ENCODE data around the gene SUCO.
A peak's percentile ranks its signal among the peaks of the same experiment; 100 is the strongest.

The SUCO gene

DNA sequence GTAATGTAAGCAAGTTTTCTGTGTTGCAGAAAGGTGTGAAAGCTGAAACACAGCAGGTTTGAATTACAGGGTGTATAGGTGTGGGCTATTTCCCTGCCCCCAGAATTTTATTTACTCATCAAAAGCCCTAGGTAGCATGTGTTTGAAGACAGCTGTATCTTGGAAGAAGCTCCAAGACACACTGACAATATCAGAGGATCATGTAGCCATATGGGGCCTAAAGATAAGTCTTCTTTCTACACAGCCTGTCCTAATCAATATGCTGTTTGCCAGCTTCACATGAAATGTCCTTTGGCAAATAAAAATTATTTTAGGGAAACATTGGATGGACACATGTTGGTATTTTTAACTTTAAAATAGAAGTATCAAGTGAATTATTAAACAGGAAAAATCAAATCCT is 17.5 kb upstream of the SUCO start:
- no peak for DNase-seq (ENCODE audit: low spot score)

DNA sequence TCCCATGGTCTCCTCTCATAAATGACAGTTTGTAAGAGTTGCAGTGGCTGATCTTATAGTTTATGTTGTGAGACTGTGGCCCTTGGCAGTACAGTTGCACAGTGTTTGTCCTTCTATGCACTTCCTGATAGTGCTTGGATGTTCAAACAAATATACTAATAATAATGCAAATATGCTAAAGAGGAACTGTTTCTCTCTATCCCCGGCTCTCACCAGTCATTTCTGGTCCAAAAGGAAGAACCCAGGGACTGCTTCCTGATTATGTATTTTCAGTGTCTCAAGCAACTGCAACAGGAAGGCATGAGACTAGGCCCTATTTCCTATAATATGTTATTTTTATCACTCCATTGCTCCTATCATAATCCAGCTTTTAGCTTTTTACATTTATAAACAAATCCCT is 17.0 kb upstream of the SUCO start:
- no peak for DNase-seq (ENCODE audit: low spot score)

DNA sequence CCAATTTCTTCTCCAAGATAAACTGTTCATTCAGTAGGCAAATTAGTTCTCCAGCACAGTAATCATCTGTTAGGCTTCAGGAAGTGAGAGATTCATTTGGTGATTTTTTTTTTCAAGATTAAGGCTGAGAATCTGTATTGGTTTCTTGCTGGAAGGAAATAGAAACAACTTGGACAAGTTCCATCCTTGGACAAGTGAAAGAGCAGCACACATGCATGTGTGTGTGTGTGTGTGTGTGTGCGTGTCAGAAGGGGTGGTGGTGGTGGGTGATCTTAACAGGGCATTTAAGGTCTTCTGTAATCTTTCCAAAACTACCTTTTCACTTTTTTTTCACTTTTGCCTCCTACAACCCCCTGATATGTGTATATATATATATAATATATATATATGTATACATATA is 15.9 kb upstream of the SUCO start:
- no peak for DNase-seq (ENCODE audit: low spot score)

DNA sequence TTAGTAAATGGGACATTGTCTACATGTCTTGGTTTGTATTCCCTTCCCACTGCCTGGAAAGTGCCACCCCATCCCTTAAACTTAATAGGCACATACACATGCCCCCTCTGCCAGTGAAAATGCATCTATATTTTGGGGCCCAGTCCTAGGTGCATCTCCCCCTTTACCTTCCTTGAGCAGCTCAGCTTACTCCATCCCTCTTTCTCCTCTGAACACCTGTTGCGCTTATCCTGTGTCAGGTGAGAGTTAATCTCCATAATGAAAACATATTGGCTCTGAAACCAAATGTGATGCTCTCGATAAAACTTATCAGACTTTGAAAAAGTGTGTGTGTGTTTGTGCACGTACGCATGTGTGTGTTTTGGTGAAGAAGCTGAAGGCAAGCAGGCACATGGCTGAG is 15.4 kb upstream of the SUCO start:
- no peak for DNase-seq (ENCODE audit: low spot score)

DNA sequence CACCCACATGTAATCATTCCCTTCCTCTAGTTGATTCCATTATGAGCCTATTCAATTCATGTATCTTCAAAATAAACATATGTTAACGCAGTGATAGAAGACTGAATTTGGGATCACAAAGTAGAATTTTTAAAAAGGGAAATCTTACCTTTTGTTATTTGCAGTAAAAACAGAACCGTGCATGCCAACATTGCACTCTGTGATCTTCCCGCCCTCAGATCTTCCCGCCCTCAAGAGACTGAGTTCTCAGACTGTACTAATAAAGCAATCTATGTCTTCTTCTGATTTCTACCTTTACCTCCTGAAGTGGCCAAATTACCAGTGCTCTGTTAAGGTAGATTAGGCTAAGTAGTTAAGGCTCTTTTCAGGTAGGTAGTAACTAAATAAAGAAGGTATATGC is 3.6 kb upstream of the SUCO start:
- DNase-seq (ENCODE audit: low spot score): no peak

DNA sequence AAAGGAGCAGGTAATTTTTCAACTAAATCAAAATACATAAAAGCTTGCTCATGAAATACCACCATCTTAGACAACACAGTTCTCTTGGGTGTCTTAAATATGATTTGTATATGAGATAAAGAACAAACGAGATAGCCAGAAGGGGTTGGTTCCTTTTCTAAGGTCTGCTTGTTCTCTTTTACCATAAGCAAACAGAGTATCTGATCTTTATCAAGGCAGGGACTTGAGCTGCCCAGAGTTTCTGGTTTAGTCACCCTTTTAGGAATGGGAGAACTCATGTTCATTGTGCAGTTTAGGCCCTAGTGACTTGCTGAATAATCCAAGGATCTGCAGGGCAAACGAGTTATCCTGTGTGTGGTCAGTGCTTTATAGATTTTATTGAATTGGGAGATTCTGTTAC is 3.0 kb upstream of the SUCO start:
- no peak for DNase-seq (ENCODE audit: low spot score)

DNA sequence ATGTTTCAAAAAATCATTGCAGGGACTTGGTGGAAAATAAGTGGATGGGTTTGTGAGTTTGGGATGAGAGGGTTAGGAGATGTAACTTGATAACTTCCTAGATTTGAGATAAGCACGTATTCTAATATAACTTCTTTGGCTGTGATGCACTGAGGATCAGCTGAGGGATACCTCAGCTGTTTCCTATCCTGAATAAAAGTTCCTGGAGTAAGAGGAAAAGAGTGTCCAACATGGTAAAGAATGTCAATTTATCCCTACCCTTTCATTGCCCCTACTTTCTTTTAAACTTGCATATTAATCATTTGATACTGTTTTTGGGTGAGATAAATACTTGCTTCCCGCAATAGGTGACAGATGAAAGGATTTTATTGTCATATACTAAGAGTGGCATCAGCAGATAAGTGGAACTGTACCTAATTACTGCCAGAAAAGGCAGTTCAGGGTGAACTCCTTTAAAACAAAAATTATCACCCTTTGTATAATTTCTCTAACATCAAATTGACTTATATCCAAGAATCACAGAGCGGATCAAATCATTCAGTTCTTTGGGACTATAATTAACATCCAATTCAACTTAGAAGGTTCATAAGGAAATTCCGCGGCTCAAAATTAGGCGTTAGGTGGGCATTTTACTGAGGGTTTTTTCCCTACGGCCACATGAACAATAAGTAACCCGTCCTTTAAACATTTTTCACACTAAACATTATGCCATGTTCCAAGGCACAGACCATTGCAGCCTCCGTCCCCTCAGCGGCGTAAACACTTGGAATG is 1.4 kb upstream of the SUCO start:
- no peak for DNase-seq (ENCODE audit: low spot score)

DNA sequence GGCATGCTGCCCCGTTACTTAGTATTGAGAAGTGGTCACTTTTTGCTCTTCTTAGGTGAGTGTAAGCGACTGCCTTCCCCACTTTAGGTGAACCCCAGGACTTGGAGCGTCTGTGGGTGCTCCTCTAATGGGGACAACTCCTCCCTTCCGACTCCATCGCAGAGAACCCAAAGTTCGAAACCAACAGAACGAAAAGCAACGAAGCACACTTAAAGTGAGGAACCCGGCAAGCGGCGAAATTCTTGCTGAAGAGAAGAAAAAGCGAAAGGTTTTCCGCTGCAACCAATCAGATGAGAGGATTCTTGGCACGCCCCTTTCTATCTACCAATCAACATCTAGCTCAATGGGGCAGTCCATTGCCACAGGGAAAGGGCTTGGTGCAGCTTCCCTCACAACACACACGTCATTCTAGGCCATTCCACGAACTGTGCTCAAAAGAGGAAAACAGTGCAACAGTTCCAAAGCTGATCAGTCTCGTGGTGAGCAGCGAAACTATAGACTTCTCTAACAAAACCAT is 709 bp upstream of the SUCO start:
- peak; percentile 96 for DNase-seq (ENCODE audit: low spot score)

DNA sequence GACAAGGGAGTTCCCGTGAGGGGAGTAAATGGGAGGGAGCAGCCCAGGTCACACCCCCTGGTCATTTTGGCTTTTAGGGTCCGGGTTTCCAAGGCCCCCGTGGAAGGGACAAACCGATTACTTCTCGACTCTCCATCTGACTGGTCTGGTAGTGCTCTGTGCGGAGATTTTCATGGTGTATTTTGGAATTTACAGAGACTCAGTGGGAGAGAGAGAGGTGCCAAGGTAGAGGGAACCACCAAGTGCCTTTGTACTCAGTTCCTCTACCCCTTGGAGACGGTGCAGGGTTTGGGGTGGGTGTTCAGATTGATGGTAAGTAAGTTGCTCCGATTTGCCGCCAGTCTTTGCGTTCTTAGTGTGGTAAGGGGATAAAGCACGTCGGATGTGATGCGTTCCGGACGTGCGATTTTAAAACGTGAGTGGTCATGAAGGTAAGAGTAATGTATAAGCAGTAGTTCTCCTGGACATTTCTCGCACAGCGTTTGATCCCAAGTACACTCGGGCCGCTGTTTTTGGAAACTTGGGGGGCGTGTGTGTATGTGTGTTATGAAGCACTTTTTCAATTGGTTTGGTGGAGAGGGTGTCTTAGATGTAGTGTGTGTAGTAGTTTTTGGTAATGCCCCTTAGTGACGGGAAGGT is 682 bp downstream of the SUCO start:
- peak; percentile 27 for DNase-seq (ENCODE audit: low spot score)

DNA sequence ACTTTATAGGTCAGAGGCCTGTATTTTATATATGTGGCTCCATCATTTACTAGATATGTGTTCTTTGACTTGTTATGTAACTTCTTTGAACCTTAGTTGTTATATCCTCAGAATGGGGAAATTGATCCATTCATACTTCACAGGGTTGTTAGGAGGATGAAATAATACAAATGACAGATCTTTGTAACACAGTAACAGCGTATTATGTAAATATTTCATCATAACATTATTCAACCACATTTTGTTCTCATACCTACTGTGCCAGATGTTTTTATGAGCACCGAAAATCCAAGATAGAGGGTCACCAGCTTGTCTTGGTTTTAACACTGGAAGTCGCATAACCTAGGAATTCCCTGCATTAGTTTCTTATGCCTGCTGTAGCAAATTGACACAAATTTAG is 3.3 kb downstream of the SUCO start:
- no peak for DNase-seq (ENCODE audit: low spot score)

DNA sequence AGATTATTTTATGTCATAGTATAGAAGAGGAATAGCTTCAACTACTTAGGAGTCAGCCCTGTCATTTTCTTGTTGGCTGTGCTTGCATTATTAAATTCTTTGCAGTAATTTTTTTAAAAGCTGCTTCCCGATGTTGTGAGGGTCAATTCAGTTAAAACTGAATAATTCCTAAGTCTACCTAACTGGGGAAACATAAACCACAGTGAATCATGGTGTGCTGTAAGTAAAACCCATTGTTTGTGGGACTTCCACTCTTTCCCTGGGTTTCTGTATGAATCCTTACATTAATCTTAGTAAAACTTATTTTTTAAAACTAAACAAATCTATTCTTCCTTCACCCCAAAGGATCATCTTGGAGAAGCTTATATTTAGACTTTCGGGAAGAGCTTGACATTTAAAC is 4.4 kb downstream of the SUCO start:
- DNase-seq (ENCODE audit: low spot score): no peak

DNA sequence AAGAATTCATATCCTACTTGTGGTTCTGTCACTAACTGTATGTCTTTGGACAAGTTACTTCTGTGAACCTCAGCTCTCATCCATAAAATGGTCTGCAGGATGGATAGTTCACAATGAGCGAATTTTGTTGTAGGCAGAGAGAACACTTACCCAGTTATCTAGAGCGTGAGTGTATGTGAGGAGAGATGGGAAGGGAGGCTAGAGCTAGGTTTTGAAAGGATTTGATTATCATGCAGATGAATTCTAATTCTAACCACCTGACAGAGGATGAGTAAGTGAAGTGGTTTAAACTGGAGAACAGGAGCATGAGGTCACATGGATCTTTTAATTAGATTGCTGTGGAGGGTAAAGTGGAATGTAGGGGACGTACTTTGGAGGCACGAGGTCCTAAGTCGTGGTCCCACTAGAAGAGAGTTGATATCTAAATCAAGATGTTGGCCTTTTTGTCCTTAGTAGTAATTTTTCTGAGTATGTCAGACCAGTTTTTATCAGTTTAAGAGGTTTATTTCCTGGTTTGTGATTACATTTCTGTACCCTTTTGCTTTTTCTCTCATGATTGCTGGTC is 5.0 kb downstream of the SUCO start:
- peak; percentile 22 for DNase-seq (ENCODE audit: low spot score)

DNA sequence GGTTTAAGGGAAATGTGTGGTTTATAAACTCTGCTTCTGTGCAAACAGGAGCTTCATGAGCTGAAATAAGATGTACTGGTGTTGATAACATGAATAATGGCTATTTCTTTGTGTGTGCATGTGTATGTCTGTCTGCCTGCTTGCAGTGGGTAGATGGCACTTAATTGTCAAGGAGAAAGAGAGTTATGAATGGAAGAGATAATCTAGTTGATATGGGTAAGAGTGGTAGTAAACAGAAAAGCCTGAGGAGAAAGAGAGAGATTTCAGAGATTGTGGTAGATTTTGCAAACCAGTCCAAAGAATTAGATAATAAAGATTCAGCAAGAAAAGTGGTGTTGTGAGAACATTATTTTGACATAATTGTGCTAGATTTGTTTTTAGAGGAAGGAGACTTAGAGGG is 7.7 kb downstream of the SUCO start:
- no peak for DNase-seq (ENCODE audit: low spot score)

DNA sequence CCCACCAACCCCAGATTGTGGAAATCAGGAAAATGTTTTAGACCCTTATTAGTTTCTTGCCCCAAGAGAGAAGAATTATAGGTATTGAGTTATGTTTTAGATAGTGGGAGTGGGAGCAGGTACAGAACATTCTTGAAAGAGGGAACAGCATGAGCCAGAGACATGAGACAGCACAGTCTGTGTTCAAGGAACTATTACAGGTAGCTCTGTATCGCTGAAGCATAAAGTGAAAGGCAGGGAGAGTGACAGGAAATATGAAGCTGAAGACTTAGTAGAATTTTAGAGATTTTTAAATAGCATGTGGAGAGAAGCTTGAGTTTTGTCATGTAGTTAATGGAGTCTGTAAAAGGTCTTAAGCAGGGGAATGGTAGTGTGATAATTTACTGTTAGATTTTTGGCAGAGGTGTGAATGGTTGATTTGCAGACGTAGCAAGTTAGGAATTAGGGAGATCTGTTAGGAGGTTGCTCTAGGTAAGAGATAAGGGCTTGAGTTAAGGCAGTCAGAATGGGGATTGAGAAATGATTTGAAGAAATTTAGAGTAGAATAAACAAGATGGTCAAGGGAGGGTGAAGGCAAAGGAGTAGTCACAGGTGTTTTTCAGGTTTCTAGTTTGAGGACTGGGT is 11.6 kb downstream of the SUCO start:
- no peak for DNase-seq (ENCODE audit: low spot score)

DNA sequence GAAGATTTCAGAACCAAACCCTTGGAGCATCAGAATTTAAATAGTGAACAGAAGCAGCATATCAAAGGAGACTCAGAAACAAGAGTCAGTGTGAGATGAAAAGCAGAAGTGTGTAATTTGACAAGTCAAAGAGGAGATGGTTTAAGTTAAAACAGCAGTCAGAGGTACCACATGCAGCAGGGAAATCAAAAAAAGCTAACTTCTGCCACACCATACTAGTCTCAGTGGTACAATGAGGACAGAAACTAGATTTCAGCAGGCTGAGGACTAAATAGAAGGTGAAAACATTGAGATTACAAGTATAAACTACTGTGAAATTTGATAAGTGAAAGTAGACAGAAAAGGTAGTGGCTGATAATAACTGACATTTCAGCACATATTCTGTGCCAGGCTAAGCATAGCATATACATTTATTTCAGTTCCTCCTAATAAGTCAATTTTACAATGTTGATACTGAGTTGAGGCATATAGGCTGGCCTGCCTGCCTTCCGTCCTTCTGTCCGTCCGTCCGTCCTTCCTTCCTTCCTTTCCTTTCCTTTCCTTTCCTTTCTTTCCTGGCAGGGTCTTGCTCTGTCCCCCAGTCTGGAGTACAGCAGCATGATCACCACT is 12.6 kb downstream of the SUCO start:
- no peak for DNase-seq (ENCODE audit: low spot score)

DNA sequence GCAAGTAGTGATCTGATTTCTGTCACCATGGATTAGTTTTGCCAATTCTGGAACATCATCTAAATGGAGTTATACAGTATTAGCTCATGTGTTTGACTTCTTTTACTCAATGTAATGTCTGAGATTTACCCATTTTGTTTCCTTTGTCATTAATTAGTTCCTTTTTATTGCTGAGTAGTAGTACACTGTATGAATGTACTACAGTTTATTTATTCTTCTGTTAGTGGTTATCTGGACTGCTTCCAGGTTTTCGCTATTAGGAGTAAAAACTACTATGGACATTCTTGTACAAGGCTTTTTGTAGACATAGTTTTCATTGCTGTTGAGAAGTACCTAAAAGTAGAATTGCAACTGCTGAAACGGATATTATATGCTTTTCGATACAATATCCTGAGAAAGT is 14.1 kb downstream of the SUCO start:
- no peak for DNase-seq (ENCODE audit: low spot score)

DNA sequence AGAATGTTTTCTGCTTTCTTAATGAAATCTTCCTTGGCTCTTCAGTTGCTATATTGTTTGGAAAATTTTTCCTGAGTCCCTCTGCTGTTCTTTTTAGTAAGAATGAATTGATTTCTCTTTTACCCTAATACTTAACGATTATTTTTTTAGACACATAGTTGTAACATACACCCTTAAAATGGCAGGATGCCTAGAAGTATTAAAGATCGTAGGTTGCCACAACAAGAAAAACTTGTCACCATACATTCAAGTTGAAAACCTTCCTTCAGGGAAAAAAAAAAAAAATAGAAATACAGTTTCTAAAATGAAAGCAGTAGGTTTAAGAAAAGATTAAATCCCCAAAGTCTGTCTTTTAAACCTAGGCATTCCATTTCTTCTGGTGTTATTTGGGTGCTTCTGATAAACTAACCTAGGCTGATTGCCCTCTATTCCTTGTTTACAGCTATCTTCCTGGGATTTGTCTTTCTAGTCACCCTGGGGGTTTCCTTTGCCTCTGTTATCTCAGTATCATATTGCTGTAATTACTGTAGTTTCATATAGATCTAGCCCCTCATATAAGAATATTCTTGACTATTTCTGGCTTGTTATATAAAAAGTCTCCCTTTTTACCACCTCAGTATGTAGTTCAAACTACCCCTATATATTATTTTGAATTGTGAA is 16.8 kb downstream of the SUCO start:
- no peak for DNase-seq (ENCODE audit: low spot score)

DNA sequence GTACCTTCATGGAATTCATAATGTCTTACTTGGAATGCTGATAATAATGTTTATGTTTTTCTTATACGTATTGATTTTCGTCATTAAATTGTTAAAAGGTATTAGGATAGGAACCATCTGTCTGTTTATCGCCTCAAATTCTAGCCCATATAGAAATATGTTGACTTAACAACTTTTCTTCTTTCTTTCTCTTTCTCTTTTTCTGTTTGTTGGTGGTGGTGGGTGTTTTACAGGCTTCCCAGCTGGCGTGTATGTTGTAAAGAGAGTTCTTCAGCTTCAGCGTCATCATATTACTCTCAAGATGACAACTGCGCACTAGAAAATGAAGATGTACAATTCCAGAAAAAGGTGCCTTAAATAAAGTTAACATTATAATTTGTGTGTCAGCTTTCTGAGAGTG is 18.3 kb downstream of the SUCO start:
- no peak for DNase-seq (ENCODE audit: low spot score)

DNA sequence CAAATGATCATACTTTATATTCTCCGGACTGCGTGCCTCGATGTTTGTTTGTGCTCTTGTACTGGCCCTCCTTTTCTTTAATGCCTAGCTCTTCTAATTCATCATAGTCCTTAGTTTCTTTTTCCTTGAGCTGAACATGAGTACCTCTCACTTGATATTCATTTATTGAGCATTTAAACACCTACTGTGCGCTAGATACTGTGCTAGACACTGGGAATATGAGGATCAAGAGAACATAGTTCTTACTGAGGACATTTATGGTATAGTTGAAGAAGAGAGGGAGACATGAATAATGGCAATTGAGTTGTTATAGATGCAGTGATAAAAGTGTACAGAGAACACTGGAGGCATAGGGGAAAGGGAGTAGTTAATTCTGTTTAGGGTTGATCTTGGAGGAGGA is 22.0 kb downstream of the SUCO start:
- no peak for DNase-seq (ENCODE audit: low spot score)

DNA sequence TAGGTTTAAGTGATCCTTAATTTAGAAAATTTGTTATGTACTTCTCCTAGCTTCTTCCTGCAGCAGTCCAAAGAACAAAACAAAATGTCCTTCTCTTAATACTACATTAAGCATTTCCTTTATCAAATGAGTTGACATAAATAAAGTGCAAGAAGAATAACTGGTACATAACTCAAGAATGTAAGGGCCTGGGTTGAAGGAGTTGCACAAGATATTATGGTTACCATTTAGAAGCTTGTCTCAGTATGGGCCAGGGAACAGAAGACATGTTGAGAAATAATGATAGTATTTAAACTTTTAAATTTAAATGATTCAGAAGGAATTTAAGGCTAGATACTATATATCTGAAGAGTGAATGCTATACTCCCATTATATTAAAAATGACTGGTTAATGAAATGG is 23.5 kb downstream of the SUCO start:
- no peak for DNase-seq (ENCODE audit: low spot score)

DNA sequence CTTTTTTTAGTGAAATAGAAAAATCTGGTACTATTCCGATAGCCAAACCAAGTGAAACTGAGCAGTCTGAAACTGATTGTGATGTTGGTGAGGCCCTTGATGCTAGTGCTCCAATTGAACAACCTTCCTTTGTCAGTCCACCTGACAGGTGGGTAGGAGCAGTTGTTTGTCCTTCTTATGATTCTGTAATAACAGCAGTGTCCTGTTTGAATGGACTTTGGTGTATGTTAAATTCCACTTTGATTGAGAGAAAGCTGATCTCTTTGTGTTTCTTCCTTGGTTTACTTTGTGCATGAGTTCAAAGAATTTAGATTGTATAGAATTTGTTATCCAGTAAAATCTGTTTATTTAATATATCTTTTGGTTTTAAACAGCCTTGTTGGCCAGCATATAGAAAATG is 24.3 kb downstream of the SUCO start:
- DNase-seq (ENCODE audit: low spot score): no peak

DNA sequence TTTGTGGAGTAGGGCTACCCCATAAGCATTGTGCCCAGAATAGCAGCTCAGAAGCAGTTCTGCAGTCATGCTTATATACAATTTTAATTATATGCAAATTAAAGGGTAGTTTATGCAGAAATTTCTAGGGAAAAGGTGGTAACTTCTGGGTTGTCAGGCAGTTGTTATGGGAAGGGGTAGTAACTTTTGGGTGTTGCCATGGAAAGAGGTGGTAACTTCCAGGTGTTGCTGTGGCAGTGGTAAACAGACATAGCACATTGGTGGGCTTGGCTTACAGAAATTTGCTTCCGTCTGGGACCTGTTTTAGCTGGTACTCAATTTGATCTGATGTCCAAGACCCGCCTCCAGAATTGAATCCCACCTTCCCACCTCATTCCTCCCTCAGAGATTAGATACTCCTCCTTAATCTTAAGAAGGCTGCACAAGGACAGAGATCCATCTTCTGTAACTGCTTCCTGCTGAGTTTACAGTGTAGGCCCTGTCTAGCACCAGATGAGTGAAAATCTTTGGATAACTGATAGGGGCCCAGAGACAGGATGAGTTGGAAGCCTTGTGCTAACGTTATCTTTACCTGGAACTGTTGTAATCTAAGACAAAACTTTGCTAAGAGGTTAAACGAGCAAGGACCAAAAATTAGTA is 26.7 kb downstream of the SUCO start:
- no peak for DNase-seq (ENCODE audit: low spot score)

Measured in SW480 (cell line).